Naive thymus-derived CD8-positive, alpha-beta T cell (primary cell): ENCODE measurements around the gene GAREM1. TPM values are rescaled to one million over a fixed set of nuclear protein-coding genes. Genes with fewer than 3 reads are reported as not detected.
A peak's percentile ranks its signal among the peaks of the same experiment; 100 is the strongest.

ENCODE experiments used
- ATAC-seq, 2 donors: fragments of 150-1000 bp; cut with Tn5 transposase in 1 of 2; sonication (Bioruptor Pico), chemical (Tn5 transposase) in 1 of 2; 1 replicate in 1 of 2; 2 replicates in 1 of 2; pipeline ENCODE4 v1.10.0; 2021; ENCODE audit warnings: mild to moderate bottlenecking in 2 of 2, moderate library complexity in 2 of 2
- POLR2A ChIA-PET: fragments of 350-600 bp; sonication (Branson Sonifier 250); formaldehyde crosslinking; loops from one replicate; lab custom pipeline; 2021; ENCODE audit warnings: antibody characterized with exemption; lab: Charles Lee
- DNase-seq, 10 donors: peaks; one replicate each; pipeline versions ENCODE4 v3.0.0 to v3.0.0-alpha.2; 2020 to 2022
- H3K27ac Mint-ChIP-seq, 10 donors: one replicate each; pipeline ENCODE4 v1.8.0; 2020 to 2022; ENCODE audit warnings: mild to moderate bottlenecking in 10 of 10, mixed read lengths in 10 of 10, moderate library complexity in 4 of 10, inconsistent platforms in 1 of 10
- H3K27me3 Mint-ChIP-seq, 5 donors: one replicate each; pipeline ENCODE4 v1.8.0; 2021 to 2022; ENCODE audit warnings: mixed read lengths in 5 of 5
- H3K36me3 Mint-ChIP-seq, 3 donors: one replicate each; pipeline ENCODE4 v1.8.0; 2020 to 2022; ENCODE audit warnings: mixed read lengths in 3 of 3, mild to moderate bottlenecking in 2 of 3, inconsistent platforms in 1 of 3
- H3K4me1 Mint-ChIP-seq, 4 donors: one replicate each; pipeline ENCODE4 v1.8.0; 2021 to 2022; ENCODE audit warnings: mixed read lengths in 4 of 4
- H3K4me3 Mint-ChIP-seq, 10 donors: one replicate each; pipeline ENCODE4 v1.8.0; 2020 to 2022; ENCODE audit warnings: mild to moderate bottlenecking in 10 of 10, mixed read lengths in 10 of 10, moderate library complexity in 6 of 10, inconsistent platforms in 1 of 10
- H3K9me3 Mint-ChIP-seq, 9 donors: one replicate each; pipeline ENCODE4 v1.8.0; 2020 to 2022; ENCODE audit warnings: mixed read lengths in 9 of 9, mild to moderate bottlenecking in 3 of 9, inconsistent platforms in 1 of 9, moderate library complexity in 1 of 9
- polyA plus RNA-seq, 3 donors: library from polyadenylated mRNA; unstranded; fragments of 300-500 nt; fragmentation: Illumina TruSeq; gene quantifications; one replicate each; pipeline ENCODE4 v1.2.3, GENCODE V29; 2021
- total RNA-seq, 8 experiments: library from RNA in 2 of 8; stranded (reverse) in 2 of 8; gene quantifications; one replicate each; pipeline ENCODE4 v1.2.3 and lab custom pipeline; 2021 to 2026

The GAREM1 gene
- total and polyA plus RNA-seq, 5 experiments from 2014 or later = 0.36 to 2.3 (median 0.78) TPM; not detected in 1

- POLR2A ChIA-PET = interaction anchor here (0.7 kb wide), 1 partner anchor 735 kb away, joined by 3 read pairs; no protein-coding TSS in a partner anchor
These were observed 2.6 kb upstream of the GAREM1 start for GRCh38 chr18:32473325-32473724.

GRCh38 chr18:32472841-32473240 lies 2.2 kb upstream of the GAREM1 start:
- Mint-ChIP-seq H3K36me3 (no peaks in the 10 kb centered on the region), H3K4me1 (peaks cover 17 to 31% (median 29%) of the 10 kb centered on the region in 4 donors), H3K27me3 (peaks cover 11 to 44% (median 17%) of the 10 kb centered on the region in 5 donors), H3K9me3 (no peaks in the 10 kb centered on the region), H3K27ac (no peak overlapping the region), H3K4me3 (no peak overlapping the region)
- DNase-seq (no peak), ATAC-seq (no peak)
- POLR2A ChIA-PET = interaction anchor here (0.7 kb wide), 1 partner anchor 735 kb away, joined by 3 read pairs; no protein-coding TSS in a partner anchor

More at GRCh38 chr18:32473325-32473724, 2.6 kb upstream of the GAREM1 start:
- ATAC-seq (no peak), DNase-seq (no peak)
- Mint-ChIP-seq H3K27me3 (peaks cover 8 to 39% (median 12%) of the 10 kb centered on the region in 5 donors), H3K4me3 (no peak overlapping the region), H3K27ac (no peak overlapping the region), H3K9me3 (no peaks in the 10 kb centered on the region), H3K36me3 (no peaks in the 10 kb centered on the region), H3K4me1 (peaks cover 17 to 31% (median 25%) of the 10 kb centered on the region in 4 donors)

GRCh38 chr18:32470460-32470713 lies 295 bp downstream of the GAREM1 start:
- no peaks in the 10 kb centered on the region for H3K36me3 Mint-ChIP-seq
- peaks cover 15 to 53% (median 32%) of the 10 kb centered on the region in 5 donors for H3K27me3 Mint-ChIP-seq
- no peak for DNase-seq
- POLR2A ChIA-PET = interaction anchor here (1.0 kb wide), 1 partner anchor 451 kb away, joined by 7 read pairs; the partner anchor contains the start of gene RNF125
- H3K27ac Mint-ChIP-seq = peak overlapping the region in 1 of 10 donors; percentile 15
- ATAC-seq = no peak
- peak overlapping the region in 2 of 10 donors; percentile 80 to 84 for H3K4me3 Mint-ChIP-seq
- H3K9me3 Mint-ChIP-seq = no peaks in the 10 kb centered on the region
- H3K4me1 Mint-ChIP-seq = peaks cover 17 to 31% (median 29%) of the 10 kb centered on the region in 4 donors

GRCh38 chr18:32469691-32470459 lies 807 bp downstream of the GAREM1 start:
- ATAC-seq (no peak), DNase-seq (peak in 4 of 10 donors; percentile 5 to 13 (median 8))
- Mint-ChIP-seq H3K27ac (peak overlapping the region in 5 of 10 donors; percentile 36 to 87 (median 54)), H3K4me3 (peak overlapping the region; percentile 71 to 91 (median 85)), H3K27me3 (peaks cover 16 to 55% (median 36%) of the 10 kb centered on the region in 5 donors), H3K9me3 (no peaks in the 10 kb centered on the region), H3K36me3 (no peaks in the 10 kb centered on the region), H3K4me1 (peaks cover 17 to 31% (median 29%) of the 10 kb centered on the region in 4 donors)
- POLR2A ChIA-PET = interaction anchor here (1.0 kb wide), 1 partner anchor 451 kb away, joined by 7 read pairs; the partner anchor contains the start of gene RNF125

GRCh38 chr18:32469190-32469651 lies 1.5 kb downstream of the GAREM1 start:
- H3K9me3 Mint-ChIP-seq = no peaks in the 10 kb centered on the region
- peaks cover 17 to 31% (median 29%) of the 10 kb centered on the region in 4 donors for H3K4me1 Mint-ChIP-seq
- POLR2A ChIA-PET = no interaction called here
- peak overlapping the region in 1 of 10 donors; percentile 60 for H3K27ac Mint-ChIP-seq
- peaks cover 0 to 5% (median 0%) of the 10 kb centered on the region in 3 donors for H3K36me3 Mint-ChIP-seq
- ATAC-seq (peak in 1 of 2 donors; percentile 10), DNase-seq (peak in 2 of 10 donors; percentile 6 to 8)
- peak overlapping the region; percentile 71 to 91 (median 85) for H3K4me3 Mint-ChIP-seq
- H3K27me3 Mint-ChIP-seq = peaks cover 20 to 60% (median 42%) of the 10 kb centered on the region in 5 donors

- Mint-ChIP-seq H3K36me3 (peaks cover 0 to 5% (median under 1%) of the 10 kb centered on the region in 3 donors), H3K27me3 (peaks cover 20 to 58% (median 49%) of the 10 kb centered on the region in 5 donors), H3K4me3 (peak overlapping the region in 2 of 10 donors; percentile 9 to 78)
These were observed 2.4 kb downstream of the GAREM1 start for GRCh38 chr18:32468147-32468845.

GRCh38 chr18:32461709-32462272 lies 8.9 kb downstream of the GAREM1 start:
- Mint-ChIP-seq H3K4me1 (no peaks in the 10 kb centered on the region), H3K27ac (no peak overlapping the region), H3K4me3 (no peak overlapping the region), H3K27me3 (peaks cover 25 to 66% (median 47%) of the 10 kb centered on the region in 5 donors), H3K36me3 (peaks cover 0 to 5% (median 2%) of the 10 kb centered on the region in 3 donors), H3K9me3 (no peaks in the 10 kb centered on the region)
- POLR2A ChIA-PET = no interaction called here
- no peak for ATAC-seq
- DNase-seq = no peak

More at GRCh38 chr18:32468147-32468845, 2.4 kb downstream of the GAREM1 start:
- POLR2A ChIA-PET = no interaction called here
- Mint-ChIP-seq H3K27ac (no peak overlapping the region), H3K4me1 (peaks cover 17 to 31% (median 29%) of the 10 kb centered on the region in 4 donors), H3K9me3 (no peaks in the 10 kb centered on the region)
- ATAC-seq (no peak), DNase-seq (no peak)

GRCh38 chr18:32460171-32460731 lies 10.4 kb downstream of the GAREM1 start:
- POLR2A ChIA-PET = no interaction called here
- Mint-ChIP-seq H3K4me3 (no peak overlapping the region), H3K27me3 (peaks cover 25 to 69% (median 43%) of the 10 kb centered on the region in 5 donors), H3K36me3 (peaks cover 0 to 5% (median 2%) of the 10 kb centered on the region in 3 donors), H3K27ac (no peak overlapping the region), H3K4me1 (no peaks in the 10 kb centered on the region), H3K9me3 (no peaks in the 10 kb centered on the region)
- no peak for ATAC-seq
- no peak for DNase-seq

- H3K27me3 Mint-ChIP-seq = peaks cover 19 to 69% (median 43%) of the 10 kb centered on the region in 5 donors
- peaks cover 0 to 3% (median 2%) of the 10 kb centered on the region in 3 donors for H3K36me3 Mint-ChIP-seq
- H3K4me1 Mint-ChIP-seq = no peaks in the 10 kb centered on the region
- H3K4me3 Mint-ChIP-seq = no peak overlapping the region
- no peak overlapping the region for H3K27ac Mint-ChIP-seq
- H3K9me3 Mint-ChIP-seq = no peaks in the 10 kb centered on the region
- DNase-seq = no peak
- POLR2A ChIA-PET = no interaction called here
- ATAC-seq = no peak
These were observed 11.2 kb downstream of the GAREM1 start for GRCh38 chr18:32459361-32460101.

GRCh38 chr18:32455361-32455760 lies 15.3 kb downstream of the GAREM1 start:
- DNase-seq (no peak), ATAC-seq (no peak)
- Mint-ChIP-seq H3K27ac (no peak overlapping the region), H3K4me3 (no peak overlapping the region), H3K9me3 (no peaks in the 10 kb centered on the region), H3K4me1 (no peaks in the 10 kb centered on the region), H3K36me3 (no peaks in the 10 kb centered on the region), H3K27me3 (peaks cover 21 to 70% (median 35%) of the 10 kb centered on the region in 5 donors)
- POLR2A ChIA-PET = no interaction called here

- Mint-ChIP-seq H3K9me3 (no peaks in the 10 kb centered on the region), H3K4me1 (no peaks in the 10 kb centered on the region), H3K4me3 (no peak overlapping the region), H3K27me3 (peaks cover 21 to 67% (median 35%) of the 10 kb centered on the region in 5 donors), H3K27ac (no peak overlapping the region), H3K36me3 (no peaks in the 10 kb centered on the region)
- DNase-seq (no peak), ATAC-seq (no peak)
- POLR2A ChIA-PET = no interaction called here
These were observed 16.1 kb downstream of the GAREM1 start for GRCh38 chr18:32454593-32454992.
